Peyer's patch (tissue), 4 donors: ENCODE data around the gene LUZP1.

Experiments used
- POLR2A ChIP-seq, 2 donors: fragments of 450-650 bp; IDR thresholded peaks; one replicate each; pipeline ENCODE4 v1.5.1; 2017; ENCODE audit warnings: antibody characterized with exemption in 2 of 2, mild to moderate bottlenecking in 2 of 2, moderate library complexity in 2 of 2
- TF ChIP-seq, protein P1 (sequence below), 6 experiments: fragments of 450-650 bp in 4 of 6; fragments of 200-600 bp in 2 of 6; sonication (generic) in 1 of 6; IDR thresholded peaks; one replicate each; pipeline ENCODE4 v1.5.1; 2017 to 2019; ENCODE audit warnings: antibody characterized with exemption in 6 of 6, mild to moderate bottlenecking in 3 of 6, moderate library complexity in 1 of 6

DNA sequence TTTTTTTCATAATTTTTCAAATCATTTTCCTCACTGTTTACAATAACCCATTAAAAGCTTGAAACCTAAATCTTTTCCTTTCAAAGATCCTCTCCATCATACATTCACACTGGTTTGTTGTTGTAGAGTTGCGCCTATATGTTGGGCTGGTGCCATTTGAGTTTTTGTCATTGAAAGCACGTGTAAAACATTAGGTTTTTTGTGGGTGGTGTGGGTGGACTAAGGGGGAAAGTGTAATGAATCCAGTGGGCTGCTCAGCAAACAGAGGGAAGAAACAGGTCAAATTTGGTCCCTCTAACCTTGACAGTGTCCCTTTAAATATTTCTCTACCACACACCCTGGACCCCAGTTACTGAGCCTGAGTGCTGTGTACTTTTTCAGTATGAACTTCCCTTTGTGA lies 102.6 kb downstream of the LUZP1 start:
- TF ChIP-seq, protein P1, sequence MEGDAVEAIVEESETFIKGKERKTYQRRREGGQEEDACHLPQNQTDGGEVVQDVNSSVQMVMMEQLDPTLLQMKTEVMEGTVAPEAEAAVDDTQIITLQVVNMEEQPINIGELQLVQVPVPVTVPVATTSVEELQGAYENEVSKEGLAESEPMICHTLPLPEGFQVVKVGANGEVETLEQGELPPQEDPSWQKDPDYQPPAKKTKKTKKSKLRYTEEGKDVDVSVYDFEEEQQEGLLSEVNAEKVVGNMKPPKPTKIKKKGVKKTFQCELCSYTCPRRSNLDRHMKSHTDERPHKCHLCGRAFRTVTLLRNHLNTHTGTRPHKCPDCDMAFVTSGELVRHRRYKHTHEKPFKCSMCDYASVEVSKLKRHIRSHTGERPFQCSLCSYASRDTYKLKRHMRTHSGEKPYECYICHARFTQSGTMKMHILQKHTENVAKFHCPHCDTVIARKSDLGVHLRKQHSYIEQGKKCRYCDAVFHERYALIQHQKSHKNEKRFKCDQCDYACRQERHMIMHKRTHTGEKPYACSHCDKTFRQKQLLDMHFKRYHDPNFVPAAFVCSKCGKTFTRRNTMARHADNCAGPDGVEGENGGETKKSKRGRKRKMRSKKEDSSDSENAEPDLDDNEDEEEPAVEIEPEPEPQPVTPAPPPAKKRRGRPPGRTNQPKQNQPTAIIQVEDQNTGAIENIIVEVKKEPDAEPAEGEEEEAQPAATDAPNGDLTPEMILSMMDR (IDR thresholded peaks at IDR 0.05) = no peak
- TF ChIP-seq POLR2A (IDR thresholded peaks at IDR 0.05) = no peak
